Osteoblast (primary cell): ENCODE results near the gene SPATA9. TPM values are rescaled to one million over a fixed set of nuclear protein-coding genes. Genes with fewer than 3 reads are reported as not detected.

Source experiments
- DNase-seq: peaks from one replicate; pipeline ENCODE4 v3.0.0; 2011; ENCODE audit warnings: low spot score, mixed read lengths; ENCODE audit not compliant: insufficient read length; ENCODE audit errors: missing footprints
- H2AFZ ChIP-seq: 2 replicates; pipeline ENCODE4 v1.6.0; 2011; ENCODE audit warnings: mild to moderate bottlenecking, low read length
- H3K27ac ChIP-seq: 2 replicates; pipeline ENCODE4 v1.5.1; 2011; ENCODE audit warnings: mild to moderate bottlenecking, low read depth, low read length, moderate library complexity
- H3K27me3 ChIP-seq: 2 replicates; pipeline ENCODE4 v1.6.0; 2012; ENCODE audit warnings: mild to moderate bottlenecking, control low read depth, inconsistent platforms, low read length, moderate library complexity; ENCODE audit not compliant: insufficient read depth
- H3K36me3 ChIP-seq: 2 replicates; pipeline ENCODE4 v1.5.1; 2011; ENCODE audit warnings: mild to moderate bottlenecking, low read length, control low read depth, moderate library complexity; ENCODE audit not compliant: insufficient read depth
- H3K4me1 ChIP-seq: 2 replicates; pipeline ENCODE4 v1.5.1; 2011; ENCODE audit warnings: mild to moderate bottlenecking, low read length, control low read depth, moderate library complexity; ENCODE audit not compliant: insufficient read depth
- H3K4me2 ChIP-seq: 2 replicates; pipeline ENCODE4 v1.6.0; 2011; ENCODE audit warnings: mild to moderate bottlenecking, low read length; ENCODE audit not compliant: insufficient read depth
- H3K4me3 ChIP-seq: fragments of 200-600 bp; sonication (generic); 3 replicates; pipeline ENCODE4 v1.5.1; 2012; ENCODE audit warnings: mild to moderate bottlenecking, low read length, inconsistent platforms; ENCODE audit not compliant: insufficient read depth
- H3K79me2 ChIP-seq: 2 replicates; pipeline ENCODE4 v1.6.0; 2012; ENCODE audit warnings: mild to moderate bottlenecking, low read length, control low read depth, inconsistent platforms; ENCODE audit not compliant: insufficient read depth
- H3K9me3 ChIP-seq: 2 replicates; pipeline ENCODE4 v1.5.1; 2011; ENCODE audit warnings: low read depth, low read length, control low read depth
- H4K20me1 ChIP-seq: 2 replicates; pipeline ENCODE4 v1.6.0; 2012; ENCODE audit warnings: mild to moderate bottlenecking, low read length, control low read depth; ENCODE audit not compliant: insufficient read depth
- total RNA-seq: library from RNA; depleted of rRNA; stranded (reverse); fragments of >200 nt; gene quantifications from 2 replicates; pipeline ENCODE4 v1.2.3, GENCODE V29; 2012
- TF ChIP-seq, protein P1 (sequence below): IDR thresholded peaks from 2 replicates; pipeline ENCODE4 v1.5.1; 2011; ENCODE audit warnings: mild to moderate bottlenecking, low read depth, low read length, moderate library complexity; ENCODE audit errors: extremely low read depth

SPATA9 gene
- total RNA-seq, 1 donor: 0.36 TPM

GRCh38 chr5:95668728-95669127 lies 14.1 kb downstream of the SPATA9 start:
- H3K4me3 ChIP-seq: no peak overlapping the region
- H3K9me3 ChIP-seq: no peaks in the 10 kb centered on the region
- H3K27me3 ChIP-seq: no peaks in the 10 kb centered on the region
- no peaks in the 10 kb centered on the region for H3K36me3 ChIP-seq
- H3K4me2 ChIP-seq: no peak overlapping the region
- DNase-seq: no peak
- H3K79me2 ChIP-seq: no peaks in the 10 kb centered on the region
- H2AFZ ChIP-seq: peak overlapping the region; percentile 5
- H4K20me1 ChIP-seq: no peaks in the 10 kb centered on the region
- H3K4me1 ChIP-seq: peaks cover 33% of the 10 kb centered on the region
- TF ChIP-seq, protein P1, sequence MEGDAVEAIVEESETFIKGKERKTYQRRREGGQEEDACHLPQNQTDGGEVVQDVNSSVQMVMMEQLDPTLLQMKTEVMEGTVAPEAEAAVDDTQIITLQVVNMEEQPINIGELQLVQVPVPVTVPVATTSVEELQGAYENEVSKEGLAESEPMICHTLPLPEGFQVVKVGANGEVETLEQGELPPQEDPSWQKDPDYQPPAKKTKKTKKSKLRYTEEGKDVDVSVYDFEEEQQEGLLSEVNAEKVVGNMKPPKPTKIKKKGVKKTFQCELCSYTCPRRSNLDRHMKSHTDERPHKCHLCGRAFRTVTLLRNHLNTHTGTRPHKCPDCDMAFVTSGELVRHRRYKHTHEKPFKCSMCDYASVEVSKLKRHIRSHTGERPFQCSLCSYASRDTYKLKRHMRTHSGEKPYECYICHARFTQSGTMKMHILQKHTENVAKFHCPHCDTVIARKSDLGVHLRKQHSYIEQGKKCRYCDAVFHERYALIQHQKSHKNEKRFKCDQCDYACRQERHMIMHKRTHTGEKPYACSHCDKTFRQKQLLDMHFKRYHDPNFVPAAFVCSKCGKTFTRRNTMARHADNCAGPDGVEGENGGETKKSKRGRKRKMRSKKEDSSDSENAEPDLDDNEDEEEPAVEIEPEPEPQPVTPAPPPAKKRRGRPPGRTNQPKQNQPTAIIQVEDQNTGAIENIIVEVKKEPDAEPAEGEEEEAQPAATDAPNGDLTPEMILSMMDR: no peak
- H3K27ac ChIP-seq: peak overlapping the region; percentile 81

GRCh38 chr5:95668216-95668615 lies 14.6 kb downstream of the SPATA9 start:
- no peak overlapping the region for H3K27ac ChIP-seq

GRCh38 chr5:95667678-95668077 lies 15.1 kb downstream of the SPATA9 start:
- no peak for DNase-seq
- H3K27me3 ChIP-seq: no peaks in the 10 kb centered on the region
- no peaks in the 10 kb centered on the region for H3K9me3 ChIP-seq
- no peak overlapping the region for H2AFZ ChIP-seq
- H3K27ac ChIP-seq: no peak overlapping the region
- no peaks in the 10 kb centered on the region for H3K79me2 ChIP-seq
- H3K4me1 ChIP-seq: peaks cover 33% of the 10 kb centered on the region
- no peak overlapping the region for H3K4me3 ChIP-seq
- H3K36me3 ChIP-seq: no peaks in the 10 kb centered on the region
- TF ChIP-seq, protein P1: no peak
- H4K20me1 ChIP-seq: no peaks in the 10 kb centered on the region
- no peak overlapping the region for H3K4me2 ChIP-seq

More at GRCh38 chr5:95668216-95668615, 14.6 kb downstream of the SPATA9 start:
- no peaks in the 10 kb centered on the region for H4K20me1 ChIP-seq
- H3K4me1 ChIP-seq: peaks cover 33% of the 10 kb centered on the region
- TF ChIP-seq, protein P1: no peak
- H3K36me3 ChIP-seq: no peaks in the 10 kb centered on the region
- H3K79me2 ChIP-seq: no peaks in the 10 kb centered on the region
- no peaks in the 10 kb centered on the region for H3K27me3 ChIP-seq
- no peaks in the 10 kb centered on the region for H3K9me3 ChIP-seq
- no peak overlapping the region for H3K4me3 ChIP-seq
- H2AFZ ChIP-seq: no peak overlapping the region
- DNase-seq: no peak
- H3K4me2 ChIP-seq: no peak overlapping the region

DNA sequence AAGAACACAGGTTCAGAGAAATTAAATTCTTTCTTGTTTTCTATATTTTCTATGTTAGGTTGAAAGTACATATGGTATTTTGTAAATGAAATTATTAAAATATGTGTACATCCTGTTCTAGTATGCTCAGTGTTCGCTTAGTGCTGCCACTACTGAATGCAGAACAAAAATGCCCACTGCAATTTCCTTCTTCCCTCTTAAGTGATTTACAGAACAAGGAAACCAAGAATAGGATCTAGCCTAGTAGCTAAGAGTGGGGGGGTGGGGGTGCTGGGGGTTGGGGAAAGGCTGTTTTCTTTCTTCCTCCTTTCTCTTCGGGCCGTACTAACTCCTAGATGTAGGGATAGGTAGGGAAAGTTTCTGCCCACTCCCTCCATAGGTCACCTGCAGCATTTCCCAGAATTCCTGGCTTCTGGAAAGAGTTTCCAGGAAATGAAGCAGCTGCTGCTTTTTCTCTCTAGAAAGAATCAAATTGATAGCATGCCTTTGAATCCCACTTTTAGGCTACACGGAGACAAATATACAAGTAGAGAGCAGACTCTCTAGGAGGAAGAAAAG lies 15.7 kb downstream of the SPATA9 start:
- TF ChIP-seq, protein P1: no peak
- Histone ChIP-seq H4K20me1 (no peaks in the 10 kb centered on the region), H3K27me3 (no peaks in the 10 kb centered on the region)

More for the DNA sequence above, 15.7 kb downstream of the SPATA9 start:
- H3K4me1 ChIP-seq: peaks cover 33% of the 10 kb centered on the region
- H2AFZ ChIP-seq: no peak overlapping the region
- no peak overlapping the region for H3K4me3 ChIP-seq
- no peaks in the 10 kb centered on the region for H3K79me2 ChIP-seq
- no peaks in the 10 kb centered on the region for H3K36me3 ChIP-seq
- no peaks in the 10 kb centered on the region for H3K9me3 ChIP-seq
- no peak for DNase-seq
- H3K27ac ChIP-seq: no peak overlapping the region
- H3K4me2 ChIP-seq: no peak overlapping the region
